Activated CD8-positive, alpha-beta T cell treated with anti-CD3 and anti-CD28 coated beads for 36 hours (primary cell): ENCODE results near the gene BABAM1. TPM values are rescaled to one million over a fixed set of nuclear protein-coding genes. Genes with fewer than 3 reads are reported as not detected.

ENCODE experiments used
- ATAC-seq: fragments of 200-7000 bp; cut with Tn5 transposase; one replicate; pipeline ENCODE4 v1.10.0; 2021; ENCODE audit warnings: mild to moderate bottlenecking, moderate library complexity
- CTCF ChIA-PET: fragments of 350-600 bp; sonication (Branson Sonifier 250); formaldehyde crosslinking; loops from one replicate; lab custom pipeline; 2021; ENCODE audit warnings: antibody characterized with exemption; lab: Charles Lee
- POLR2A ChIA-PET: fragments of 350-600 bp; sonication (Branson Sonifier 250); formaldehyde crosslinking; loops from one replicate; lab custom pipeline; 2021; ENCODE audit warnings: antibody characterized with exemption; lab: Charles Lee
- DNase-seq: peaks from one replicate; pipeline ENCODE4 v3.0.0-alpha.2; 2020
- H3K27ac Mint-ChIP-seq: one replicate; pipeline ENCODE4 v1.8.0; 2021; ENCODE audit warnings: mild to moderate bottlenecking, mixed read lengths
- H3K27me3 Mint-ChIP-seq: one replicate; pipeline ENCODE4 v1.8.0; 2021; ENCODE audit warnings: mixed read lengths
- H3K36me3 Mint-ChIP-seq: one replicate; pipeline ENCODE4 v1.8.0; 2021; ENCODE audit warnings: low read depth, mixed read lengths
- H3K4me1 Mint-ChIP-seq: one replicate; pipeline ENCODE4 v1.8.0; 2021; ENCODE audit warnings: low read depth, mixed read lengths
- H3K4me3 Mint-ChIP-seq: one replicate; pipeline ENCODE4 v1.8.0; 2021; ENCODE audit warnings: mild to moderate bottlenecking, moderate library complexity, mixed read lengths
- H3K9me3 Mint-ChIP-seq: one replicate; pipeline ENCODE4 v1.8.0; 2021; ENCODE audit warnings: mixed read lengths
- intact Hi-C: fragments of 100-400 bp; cut with micrococcal nuclease; formaldehyde crosslinking; loops from one replicate; pipeline ENCODE4 v1.10.0; 2022
- total RNA-seq, 2 experiments: library from RNA; stranded (reverse); gene quantifications; one replicate each; pipeline ENCODE4 v1.2.3, GENCODE V29; 2021
- TF ChIP-seq, protein P1 (sequence below): fragments of 200-600 bp; IDR thresholded peaks from one replicate; pipeline ENCODE4 v1.8.0; 2022; ENCODE audit warnings: antibody characterized with exemption, mild to moderate bottlenecking

BABAM1 gene
- total RNA-seq, 2 experiments from 2014 or later: 105 to 106 TPM

DNA sequence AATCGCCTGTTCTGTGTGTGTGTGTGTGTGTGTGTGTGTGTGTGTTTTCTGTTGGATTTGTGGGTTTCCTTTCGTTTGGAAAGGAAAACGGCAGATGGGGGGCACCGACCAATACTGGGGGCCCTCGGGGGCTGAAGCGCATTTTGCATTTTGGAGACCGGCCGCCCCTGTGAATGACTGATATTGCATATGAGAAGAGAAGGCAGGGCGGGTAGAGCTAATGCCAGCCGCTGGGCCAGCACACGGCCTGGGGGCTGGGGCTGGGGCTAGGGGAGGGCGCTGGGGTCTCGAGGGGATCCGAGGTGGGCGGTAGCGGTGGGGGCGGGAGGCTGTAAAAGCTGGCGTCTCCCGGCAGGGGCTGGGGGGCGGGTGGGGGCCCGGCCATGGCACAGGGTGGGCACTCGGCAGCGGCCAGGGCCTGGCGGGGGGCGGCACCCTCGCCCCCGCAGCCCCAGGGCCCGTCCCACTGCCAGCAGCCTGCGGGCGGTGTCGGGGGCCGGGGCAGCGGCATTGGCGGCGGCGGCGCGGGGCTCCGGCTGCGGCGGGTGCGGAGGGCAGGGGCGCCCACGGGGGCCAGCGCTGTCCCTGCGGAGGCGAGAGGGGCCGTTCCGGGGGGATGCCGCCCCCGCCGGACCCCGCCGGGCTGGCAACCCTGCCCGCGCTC is 56.2 kb downstream of the BABAM1 start:
- ChIA-PET POLR2A (interaction anchor here (1.2 to 1.8 kb wide), 2 partner anchors 10 to 14 kb away, joined by 4 to 9 read pairs; partner anchors contain the start of genes ANO8 and DDA1), CTCF (interaction anchor here (1.0 kb wide), 1 partner anchor 18 kb away, joined by 3 read pairs; no protein-coding TSS in a partner anchor)
- Mint-ChIP-seq H3K27me3 (no peaks in the 10 kb centered on the region), H3K36me3 (peaks cover 14% of the 10 kb centered on the region), H3K4me1 (peaks cover 5% of the 10 kb centered on the region), H3K4me3 (peak overlapping the region; percentile 5), H3K9me3 (no peaks in the 10 kb centered on the region), H3K27ac (no peak overlapping the region)
- TF ChIP-seq, protein P1, sequence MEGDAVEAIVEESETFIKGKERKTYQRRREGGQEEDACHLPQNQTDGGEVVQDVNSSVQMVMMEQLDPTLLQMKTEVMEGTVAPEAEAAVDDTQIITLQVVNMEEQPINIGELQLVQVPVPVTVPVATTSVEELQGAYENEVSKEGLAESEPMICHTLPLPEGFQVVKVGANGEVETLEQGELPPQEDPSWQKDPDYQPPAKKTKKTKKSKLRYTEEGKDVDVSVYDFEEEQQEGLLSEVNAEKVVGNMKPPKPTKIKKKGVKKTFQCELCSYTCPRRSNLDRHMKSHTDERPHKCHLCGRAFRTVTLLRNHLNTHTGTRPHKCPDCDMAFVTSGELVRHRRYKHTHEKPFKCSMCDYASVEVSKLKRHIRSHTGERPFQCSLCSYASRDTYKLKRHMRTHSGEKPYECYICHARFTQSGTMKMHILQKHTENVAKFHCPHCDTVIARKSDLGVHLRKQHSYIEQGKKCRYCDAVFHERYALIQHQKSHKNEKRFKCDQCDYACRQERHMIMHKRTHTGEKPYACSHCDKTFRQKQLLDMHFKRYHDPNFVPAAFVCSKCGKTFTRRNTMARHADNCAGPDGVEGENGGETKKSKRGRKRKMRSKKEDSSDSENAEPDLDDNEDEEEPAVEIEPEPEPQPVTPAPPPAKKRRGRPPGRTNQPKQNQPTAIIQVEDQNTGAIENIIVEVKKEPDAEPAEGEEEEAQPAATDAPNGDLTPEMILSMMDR: no peak
- DNase-seq (no peak), ATAC-seq (no peak)
- intact Hi-C loops: no loop called here

DNA sequence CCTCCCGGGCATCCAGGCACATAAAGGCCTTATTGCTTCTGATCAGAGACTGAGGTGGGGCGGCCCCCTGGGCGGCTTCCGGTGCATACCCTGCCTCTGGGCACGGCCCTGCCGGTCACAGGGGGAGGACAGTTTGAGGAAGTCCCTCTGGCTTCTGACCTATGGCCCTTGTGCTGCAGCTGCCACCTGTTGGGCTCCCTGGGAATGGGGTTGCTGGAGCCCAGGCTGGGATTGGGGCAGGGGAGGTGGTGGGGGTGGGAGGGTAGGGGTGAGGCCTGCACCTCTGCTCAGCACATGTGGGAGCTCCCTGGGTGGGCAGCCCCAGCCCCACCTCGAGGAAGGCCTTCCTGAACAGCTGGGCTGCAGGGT is 56.7 kb downstream of the BABAM1 start:
- POLR2A ChIA-PET: interaction anchor here (1.2 to 1.8 kb wide), 3 partner anchors 10 to 44 kb away, joined by 3 to 9 read pairs (median 4); partner anchors contain the start of genes ANO8 and DDA1
- peak; percentile 57 for DNase-seq
- intact Hi-C loops: no loop called here

DNA sequence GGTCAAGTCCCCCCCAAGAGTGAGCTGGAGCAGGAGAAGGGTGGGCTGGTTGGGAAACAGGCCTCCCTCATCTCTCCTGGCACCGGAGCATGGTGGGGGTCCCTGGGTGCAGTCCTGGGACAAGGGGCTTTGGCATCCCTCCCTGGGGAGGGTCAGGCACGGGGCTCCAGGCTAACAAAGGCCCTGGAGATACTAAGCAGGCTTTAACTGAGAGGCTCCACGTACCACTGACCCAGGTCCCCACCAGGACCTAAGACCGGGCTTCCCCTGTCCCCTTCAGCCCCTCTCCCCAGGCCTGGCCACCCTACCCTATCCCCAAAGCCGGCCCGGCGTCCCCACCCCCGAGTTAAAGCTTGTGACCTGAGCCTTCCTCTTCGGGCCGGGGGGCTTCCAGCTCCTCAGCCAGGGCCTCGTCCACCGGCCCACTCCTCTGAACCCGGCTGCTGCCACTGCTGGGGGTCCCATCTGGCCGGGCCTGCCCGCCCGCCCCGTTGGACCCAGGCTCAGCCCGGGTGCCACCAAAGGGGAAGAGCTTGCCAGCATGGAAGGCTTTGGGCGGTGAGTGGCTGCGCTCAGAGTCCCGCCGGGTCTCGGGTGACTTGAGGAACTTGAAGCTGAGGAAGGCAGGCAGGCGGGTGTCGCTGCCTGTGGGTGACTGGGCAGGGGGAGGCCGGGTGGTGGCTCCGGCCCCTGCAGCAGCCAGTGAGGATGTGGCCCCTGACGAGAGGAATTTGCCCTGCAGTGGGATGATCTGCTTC is 57.3 kb downstream of the BABAM1 start:
- CTCF ChIA-PET: interaction anchor here (1.0 kb wide), 1 partner anchor 19 kb away, joined by 3 read pairs; no protein-coding TSS in a partner anchor
- intact Hi-C loops: no loop called here
- H3K4me3 Mint-ChIP-seq: no peak overlapping the region
- no peaks in the 10 kb centered on the region for H3K9me3 Mint-ChIP-seq
- no peak for ATAC-seq
- POLR2A ChIA-PET: interaction anchor here (0.6 to 1.8 kb wide), 6 partner anchors 9 to 45 kb away, joined by 3 to 9 read pairs (median 4); partner anchors contain the start of genes ANO8 and DDA1
- TF ChIP-seq, protein P1: no peak
- no peak overlapping the region for H3K27ac Mint-ChIP-seq
- H3K4me1 Mint-ChIP-seq: peaks cover 5% of the 10 kb centered on the region
- peaks cover 12% of the 10 kb centered on the region for H3K36me3 Mint-ChIP-seq
- DNase-seq: no peak
- no peaks in the 10 kb centered on the region for H3K27me3 Mint-ChIP-seq

More for the DNA sequence above, 56.7 kb downstream of the BABAM1 start:
- H3K27me3 Mint-ChIP-seq: no peaks in the 10 kb centered on the region
- H3K9me3 Mint-ChIP-seq: no peaks in the 10 kb centered on the region
- ATAC-seq: peak; percentile 35
- no peak overlapping the region for H3K4me3 Mint-ChIP-seq
- peaks cover 14% of the 10 kb centered on the region for H3K36me3 Mint-ChIP-seq
- H3K4me1 Mint-ChIP-seq: peaks cover 5% of the 10 kb centered on the region
- TF ChIP-seq, protein P1: peak; percentile 14
- CTCF ChIA-PET: interaction anchor here (1.0 kb wide), 1 partner anchor 19 kb away, joined by 3 read pairs; no protein-coding TSS in a partner anchor
- H3K27ac Mint-ChIP-seq: no peak overlapping the region

DNA sequence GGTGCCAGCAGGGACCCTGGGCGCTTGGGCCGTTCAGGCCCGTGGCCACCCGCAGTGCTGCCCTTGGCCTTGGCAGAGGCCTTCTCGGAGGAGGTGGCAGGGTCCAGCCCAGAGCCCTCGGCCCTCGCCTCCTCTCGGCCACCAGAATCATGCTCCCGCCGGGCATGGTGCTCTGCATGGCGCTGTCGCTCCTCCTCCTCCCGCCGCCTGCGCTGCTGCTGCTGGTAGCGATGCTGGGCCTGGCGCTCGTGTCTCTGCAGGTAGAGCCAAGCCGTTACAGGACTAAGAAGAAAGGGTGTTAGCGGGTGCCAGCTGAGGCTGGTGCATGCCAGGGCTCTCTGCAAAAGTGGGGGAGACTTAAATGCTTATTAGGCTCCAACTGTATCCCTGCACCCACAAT is 57.9 kb downstream of the BABAM1 start:
- Mint-ChIP-seq H3K27me3 (no peaks in the 10 kb centered on the region), H3K4me1 (peaks cover 10% of the 10 kb centered on the region), H3K27ac (no peak overlapping the region), H3K9me3 (no peaks in the 10 kb centered on the region), H3K4me3 (no peak overlapping the region), H3K36me3 (peaks cover 6% of the 10 kb centered on the region)
- POLR2A ChIA-PET: interaction anchor here (0.6 to 1.8 kb wide), 5 partner anchors 8 to 45 kb away, joined by 3 to 9 read pairs (median 3); partner anchors contain the start of genes ANO8 and DDA1
- CTCF ChIA-PET: no interaction called here
- ATAC-seq (no peak), DNase-seq (no peak)
- intact Hi-C loops: no loop called here
- TF ChIP-seq, protein P1: no peak
